Measurements from ENCODE around the gene KIF3A.
"Not testable (repeated sequence)": the region's sequence is repeated elsewhere in the genome, so short reads cannot be mapped to it uniquely, and the experiment has no call there.

The KIF3A gene

GRCh38 chr5:132725745-132726144 lies 11.6 kb downstream of the KIF3A start:
- Histone ChIP-seq H3K4me1 (ENCODE audit: control insufficient read depth in 1 of 2, insufficient read depth in 2 of 2, low read length in 2 of 2) (no peaks in the 10 kb centered on the region), H3K4me3 (ENCODE audit: low read depth in 1 of 2, low read length in 2 of 2) (no peak overlapping the region), H3K27me3 (ENCODE audit: control insufficient read depth in 1 of 2, insufficient read depth in 2 of 2, low read length in 2 of 2) (no peaks in the 10 kb centered on the region), H3K9me3 (ENCODE audit: control insufficient read depth in 1 of 2, low read length in 2 of 2) (no peaks in the 10 kb centered on the region), H3K36me3 (ENCODE audit: control insufficient read depth in 1 of 2, insufficient read depth in 2 of 2, low read length in 2 of 2) (no peaks in the 10 kb centered on the region), H3K27ac (ENCODE audit: low read depth, low read length) (no peak overlapping the region), H3K9ac (ENCODE audit: low read depth in 1 of 2, low read length in 2 of 2) (no peak overlapping the region)

- H3K27me3 ChIP-seq (ENCODE audit: control insufficient read depth in 1 of 2, insufficient read depth in 2 of 2, low read length in 2 of 2): no peaks in the 10 kb centered on the region
- H3K9me3 ChIP-seq (ENCODE audit: control insufficient read depth in 1 of 2, low read length in 2 of 2): no peaks in the 10 kb centered on the region
- H3K27ac ChIP-seq (ENCODE audit: low read depth, low read length): no peak overlapping the region
- peaks cover 0 to 3% of the 10 kb centered on the region in 2 donors for H3K36me3 ChIP-seq (ENCODE audit: control insufficient read depth in 1 of 2, insufficient read depth in 2 of 2, low read length in 2 of 2)
- no peaks in the 10 kb centered on the region for H3K4me1 ChIP-seq (ENCODE audit: control insufficient read depth in 1 of 2, insufficient read depth in 2 of 2, low read length in 2 of 2)
- H3K4me3 ChIP-seq (ENCODE audit: low read depth in 1 of 2, low read length in 2 of 2): no peak overlapping the region
- H3K9ac ChIP-seq (ENCODE audit: low read depth in 1 of 2, low read length in 2 of 2): no peak overlapping the region
Measured at GRCh38 chr5:132718544-132719312, 18.6 kb downstream of the KIF3A start.

GRCh38 chr5:132714456-132715307 lies 22.7 kb downstream of the KIF3A start:
- Histone ChIP-seq H3K9me3 (ENCODE audit: control insufficient read depth in 1 of 2, low read length in 2 of 2) (no peaks in the 10 kb centered on the region), H3K4me3 (ENCODE audit: low read depth in 1 of 2, low read length in 2 of 2) (no peak overlapping the region), H3K27ac (ENCODE audit: low read depth, low read length) (no peak overlapping the region), H3K9ac (ENCODE audit: low read depth in 1 of 2, low read length in 2 of 2) (no peak overlapping the region), H3K27me3 (ENCODE audit: control insufficient read depth in 1 of 2, insufficient read depth in 2 of 2, low read length in 2 of 2) (no peaks in the 10 kb centered on the region), H3K4me1 (ENCODE audit: control insufficient read depth in 1 of 2, insufficient read depth in 2 of 2, low read length in 2 of 2) (no peaks in the 10 kb centered on the region), H3K36me3 (ENCODE audit: control insufficient read depth in 1 of 2, insufficient read depth in 2 of 2, low read length in 2 of 2) (peaks cover 0 to 3% of the 10 kb centered on the region in 2 donors)

- Histone ChIP-seq H3K36me3 (ENCODE audit: control insufficient read depth in 1 of 2, insufficient read depth in 2 of 2, low read length in 2 of 2) (no peaks in the 10 kb centered on the region), H3K4me1 (ENCODE audit: control insufficient read depth in 1 of 2, insufficient read depth in 2 of 2, low read length in 2 of 2) (no peaks in the 10 kb centered on the region), H3K9ac (ENCODE audit: low read depth in 1 of 2, low read length in 2 of 2) (no peak overlapping the region), H3K27me3 (ENCODE audit: control insufficient read depth in 1 of 2, insufficient read depth in 2 of 2, low read length in 2 of 2) (no peaks in the 10 kb centered on the region), H3K27ac (ENCODE audit: low read depth, low read length) (no peak overlapping the region), H3K4me3 (ENCODE audit: low read depth in 1 of 2, low read length in 2 of 2) (no peak overlapping the region), H3K9me3 (ENCODE audit: control insufficient read depth in 1 of 2, low read length in 2 of 2) (no peaks in the 10 kb centered on the region)
Measured at GRCh38 chr5:132708645-132709044, 28.7 kb downstream of the KIF3A start.

- no peak overlapping the region for H3K27ac ChIP-seq (ENCODE audit: low read depth, low read length)
- H3K4me3 ChIP-seq (ENCODE audit: low read depth in 1 of 2, low read length in 2 of 2): no peak overlapping the region
- H3K36me3 ChIP-seq (ENCODE audit: control insufficient read depth in 1 of 2, insufficient read depth in 2 of 2, low read length in 2 of 2): peaks cover 0 to 4% of the 10 kb centered on the region in 2 donors
- H3K4me1 ChIP-seq (ENCODE audit: control insufficient read depth in 1 of 2, insufficient read depth in 2 of 2, low read length in 2 of 2): no peaks in the 10 kb centered on the region
- no peak overlapping the region for H3K9ac ChIP-seq (ENCODE audit: low read depth in 1 of 2, low read length in 2 of 2)
- no peaks in the 10 kb centered on the region for H3K27me3 ChIP-seq (ENCODE audit: control insufficient read depth in 1 of 2, insufficient read depth in 2 of 2, low read length in 2 of 2)
- H3K9me3 ChIP-seq (ENCODE audit: control insufficient read depth in 1 of 2, low read length in 2 of 2): no peaks in the 10 kb centered on the region
Measured at GRCh38 chr5:132704875-132705274, 32.5 kb downstream of the KIF3A start.

DNA sequence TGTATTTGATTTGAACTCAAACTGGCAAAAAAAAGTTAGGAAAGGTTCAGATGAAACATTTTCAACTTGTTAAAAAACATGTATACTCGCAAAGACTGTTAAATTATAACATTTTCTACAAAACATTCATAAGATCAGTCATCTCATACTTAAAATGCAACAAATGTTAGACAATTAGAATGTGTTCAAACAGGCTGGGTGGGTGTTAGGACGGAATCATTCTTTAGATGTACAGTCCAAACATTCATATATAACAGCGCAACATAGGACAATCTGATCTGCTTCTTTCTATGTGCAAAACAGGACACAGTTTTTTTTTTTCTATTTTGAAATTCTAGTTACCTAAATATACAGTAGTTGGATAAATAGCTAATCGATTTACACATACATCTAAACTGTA lies 41.4 kb downstream of the KIF3A start:
- Histone ChIP-seq H3K27me3 (ENCODE audit: control insufficient read depth in 1 of 2, insufficient read depth in 2 of 2, low read length in 2 of 2) (no peaks in the 10 kb centered on the region), H3K36me3 (ENCODE audit: control insufficient read depth in 1 of 2, insufficient read depth in 2 of 2, low read length in 2 of 2) (peaks cover 0 to 3% of the 10 kb centered on the region in 2 donors), H3K4me3 (ENCODE audit: low read depth in 1 of 2, low read length in 2 of 2) (no peak overlapping the region), H3K9me3 (ENCODE audit: control insufficient read depth in 1 of 2, low read length in 2 of 2) (no peaks in the 10 kb centered on the region), H3K9ac (ENCODE audit: low read depth in 1 of 2, low read length in 2 of 2) (no peak overlapping the region), H3K4me1 (ENCODE audit: control insufficient read depth in 1 of 2, insufficient read depth in 2 of 2, low read length in 2 of 2) (no peaks in the 10 kb centered on the region), H3K27ac (ENCODE audit: low read depth, low read length) (no peak overlapping the region)

DNA sequence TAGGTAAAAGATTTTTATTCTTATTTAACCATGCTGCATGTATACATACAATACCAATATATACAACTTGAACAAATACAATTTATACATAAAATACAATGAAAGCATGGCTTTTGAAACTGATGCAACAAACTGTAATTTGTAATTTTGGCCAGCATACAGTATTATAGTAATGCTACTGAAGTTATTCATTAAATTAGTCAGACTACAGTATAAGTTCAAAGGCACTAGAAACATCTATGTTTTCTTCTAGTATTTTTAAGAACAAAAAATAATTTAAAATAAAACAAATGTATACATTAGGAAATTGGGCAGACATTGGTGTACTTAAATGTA lies 44.7 kb downstream of the KIF3A start:
- H3K9ac ChIP-seq (ENCODE audit: low read depth in 1 of 2, low read length in 2 of 2): no peak overlapping the region
- H3K9me3 ChIP-seq (ENCODE audit: control insufficient read depth in 1 of 2, low read length in 2 of 2): no peaks in the 10 kb centered on the region
- no peaks in the 10 kb centered on the region for H3K27me3 ChIP-seq (ENCODE audit: control insufficient read depth in 1 of 2, insufficient read depth in 2 of 2, low read length in 2 of 2)
- H3K4me3 ChIP-seq (ENCODE audit: low read depth in 1 of 2, low read length in 2 of 2): no peak overlapping the region
- H3K36me3 ChIP-seq (ENCODE audit: control insufficient read depth in 1 of 2, insufficient read depth in 2 of 2, low read length in 2 of 2): no peaks in the 10 kb centered on the region
- H3K27ac ChIP-seq (ENCODE audit: low read depth, low read length): no peak overlapping the region
- no peaks in the 10 kb centered on the region for H3K4me1 ChIP-seq (ENCODE audit: control insufficient read depth in 1 of 2, insufficient read depth in 2 of 2, low read length in 2 of 2)

GRCh38 chr5:132691755-132692631 lies 45.4 kb downstream of the KIF3A start:
- H3K9me3 ChIP-seq (ENCODE audit: control insufficient read depth in 1 of 2, low read length in 2 of 2); H3K4me3 ChIP-seq (ENCODE audit: low read depth in 1 of 2, low read length in 2 of 2); H3K4me1 ChIP-seq (ENCODE audit: control insufficient read depth in 1 of 2, insufficient read depth in 2 of 2, low read length in 2 of 2); H3K27me3 ChIP-seq (ENCODE audit: control insufficient read depth in 1 of 2, insufficient read depth in 2 of 2, low read length in 2 of 2); H3K36me3 ChIP-seq (ENCODE audit: control insufficient read depth in 1 of 2, insufficient read depth in 2 of 2, low read length in 2 of 2); H3K27ac ChIP-seq (ENCODE audit: low read depth, low read length); H3K9ac ChIP-seq (ENCODE audit: low read depth in 1 of 2, low read length in 2 of 2): not testable (repeated sequence)

GRCh38 chr5:132690156-132690555 lies 47.2 kb downstream of the KIF3A start:
- no peak overlapping the region for H3K9ac ChIP-seq (ENCODE audit: low read depth in 1 of 2, low read length in 2 of 2)
- no peak overlapping the region for H3K4me3 ChIP-seq (ENCODE audit: low read depth in 1 of 2, low read length in 2 of 2)
- H3K36me3 ChIP-seq (ENCODE audit: control insufficient read depth in 1 of 2, insufficient read depth in 2 of 2, low read length in 2 of 2): no peaks in the 10 kb centered on the region
- H3K27ac ChIP-seq (ENCODE audit: low read depth, low read length): no peak overlapping the region
- no peaks in the 10 kb centered on the region for H3K4me1 ChIP-seq (ENCODE audit: control insufficient read depth in 1 of 2, insufficient read depth in 2 of 2, low read length in 2 of 2)
- no peaks in the 10 kb centered on the region for H3K27me3 ChIP-seq (ENCODE audit: control insufficient read depth in 1 of 2, insufficient read depth in 2 of 2, low read length in 2 of 2)
- no peaks in the 10 kb centered on the region for H3K9me3 ChIP-seq (ENCODE audit: control insufficient read depth in 1 of 2, low read length in 2 of 2)

- no peaks in the 10 kb centered on the region for H3K9me3 ChIP-seq (ENCODE audit: control insufficient read depth in 1 of 2, low read length in 2 of 2)
- no peak overlapping the region for H3K27ac ChIP-seq (ENCODE audit: low read depth, low read length)
- no peaks in the 10 kb centered on the region for H3K27me3 ChIP-seq (ENCODE audit: control insufficient read depth in 1 of 2, insufficient read depth in 2 of 2, low read length in 2 of 2)
- no peaks in the 10 kb centered on the region for H3K4me1 ChIP-seq (ENCODE audit: control insufficient read depth in 1 of 2, insufficient read depth in 2 of 2, low read length in 2 of 2)
- no peaks in the 10 kb centered on the region for H3K36me3 ChIP-seq (ENCODE audit: control insufficient read depth in 1 of 2, insufficient read depth in 2 of 2, low read length in 2 of 2)
- no peak overlapping the region for H3K9ac ChIP-seq (ENCODE audit: low read depth in 1 of 2, low read length in 2 of 2)
- H3K4me3 ChIP-seq (ENCODE audit: low read depth in 1 of 2, low read length in 2 of 2): no peak overlapping the region
Measured at GRCh38 chr5:132689513-132689912, 47.8 kb downstream of the KIF3A start.
